GM18951 (cell line): ENCODE results near the gene OGG1.

Experiments used
- POLR2A ChIP-seq: IDR thresholded peaks from 4 replicates; pipeline ENCODE4 v1.6.1; 2011; ENCODE audit warnings: mild to moderate bottlenecking; ENCODE audit not compliant: insufficient read length, insufficient read depth; ENCODE audit errors: extremely low read depth
- in situ Hi-C: fragments of 300-500 bp; cut with MboI; formaldehyde crosslinking; loops from one replicate; pipeline ENCODE4 v1.12.0; 2022; ENCODE audit warnings: low sequenced_read_pairs, mixed read lengths, inconsistent platforms; ENCODE audit not compliant: unreplicated experiment

The OGG1 gene

DNA sequence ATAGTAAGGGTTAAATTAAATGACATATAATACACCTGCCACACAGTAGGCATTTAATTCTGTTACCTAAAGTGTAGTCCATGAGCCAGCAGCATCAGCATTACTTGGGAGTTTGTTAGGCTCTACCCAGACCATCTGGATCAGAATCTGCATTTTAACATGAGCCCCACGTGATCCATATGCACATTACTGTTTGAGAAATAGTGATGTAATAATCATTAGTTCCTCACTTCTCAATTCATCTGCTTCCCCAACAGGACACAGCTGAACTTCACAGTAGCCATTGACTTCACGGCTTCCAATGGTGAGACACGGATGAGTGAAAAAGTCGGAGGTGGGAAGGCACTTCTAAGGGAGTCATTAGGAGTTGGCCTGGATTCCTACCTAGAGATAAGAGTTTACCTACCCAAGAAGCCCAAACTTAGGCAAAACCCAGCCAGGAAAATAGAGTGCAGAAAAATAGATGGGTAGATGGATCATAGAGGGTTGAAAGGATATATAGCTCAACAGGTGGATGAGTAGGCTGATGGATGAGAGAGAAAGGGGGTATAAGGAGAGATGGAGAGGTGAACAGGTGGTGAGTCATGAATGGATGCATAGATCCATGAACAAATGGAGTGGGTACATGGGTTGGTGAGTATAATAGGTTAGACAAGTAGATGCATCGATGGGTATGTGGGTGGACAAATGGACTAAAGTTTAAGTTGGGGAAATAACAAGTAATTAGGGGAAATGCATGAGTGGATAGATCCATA, 32.8 kb upstream of the OGG1 start:
- no peak for TF ChIP-seq POLR2A
- in situ Hi-C loops = no loop called here

DNA sequence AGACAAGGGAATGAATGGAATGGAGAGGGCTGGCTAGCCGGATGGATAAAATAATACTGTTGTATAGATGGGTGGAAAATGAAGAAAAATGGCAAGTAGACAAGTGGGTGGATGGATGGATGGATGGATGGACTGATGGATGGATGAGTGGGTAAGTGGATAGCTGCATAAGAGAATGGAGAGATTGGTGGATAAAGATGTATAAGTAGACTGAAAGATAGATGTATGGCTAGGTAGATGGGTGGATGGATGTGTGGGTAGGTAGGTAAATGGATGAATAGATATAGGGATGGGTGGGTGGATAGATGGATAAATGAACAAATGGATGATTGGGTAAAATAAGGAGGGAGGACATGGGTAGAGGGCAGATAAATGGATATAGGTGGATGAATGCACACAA, 32.2 kb upstream of the OGG1 start:
- no peak for TF ChIP-seq POLR2A
- in situ Hi-C loops = no loop called here

DNA sequence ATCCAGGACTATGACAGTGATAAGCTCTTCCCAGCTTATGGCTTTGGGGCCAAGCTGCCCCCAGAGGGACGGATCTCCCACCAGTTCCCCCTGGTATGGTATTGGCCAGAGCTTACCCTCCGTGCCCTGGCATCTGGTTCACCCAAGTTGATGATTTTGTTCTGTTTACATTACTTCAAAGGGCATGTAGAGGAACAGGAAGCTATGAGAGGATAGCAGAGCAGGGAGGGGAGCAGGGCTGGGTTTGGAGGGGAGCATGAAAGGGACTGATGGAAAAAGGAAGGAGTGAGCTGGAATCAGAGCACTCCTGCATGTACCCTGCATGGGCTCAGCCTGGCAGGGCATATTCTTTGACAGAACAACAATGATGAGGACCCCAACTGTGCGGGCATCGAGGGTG, 31.6 kb upstream of the OGG1 start:
- TF ChIP-seq POLR2A = no peak
- in situ Hi-C loops = no loop called here

DNA sequence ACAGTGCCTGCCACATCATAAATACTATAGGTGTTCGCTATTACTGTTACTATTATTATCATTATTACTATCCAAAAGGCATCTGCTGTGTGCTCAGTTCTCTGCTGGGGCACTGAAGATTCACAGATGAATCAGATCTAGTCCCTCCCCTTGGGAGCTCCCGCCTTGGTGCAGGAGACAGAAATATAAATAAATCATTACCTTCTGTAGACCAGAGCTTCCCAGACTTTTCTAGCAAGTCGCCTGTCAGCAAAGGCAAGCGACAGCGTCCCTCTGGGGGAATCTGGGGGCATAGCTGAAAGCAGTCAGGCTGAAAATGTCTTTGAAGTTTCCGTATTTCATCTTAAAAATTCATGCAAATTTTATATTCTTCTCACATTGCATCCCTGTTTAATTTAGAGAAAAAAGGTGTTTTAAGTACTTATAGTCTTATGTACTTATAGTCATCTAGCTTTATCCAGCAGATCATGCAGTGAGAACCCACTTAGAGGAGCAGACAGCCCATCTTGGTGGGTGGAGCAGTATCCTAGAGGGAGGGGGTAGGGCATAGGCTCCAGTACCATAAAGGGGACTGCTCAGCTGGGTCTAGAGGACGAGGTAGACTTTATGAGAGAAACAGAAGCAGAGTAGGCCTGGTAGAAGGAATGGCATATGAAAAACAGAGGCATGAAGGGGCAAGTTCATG, 28.6 kb upstream of the OGG1 start:
- no peak for TF ChIP-seq POLR2A
- in situ Hi-C loops = no loop called here

DNA sequence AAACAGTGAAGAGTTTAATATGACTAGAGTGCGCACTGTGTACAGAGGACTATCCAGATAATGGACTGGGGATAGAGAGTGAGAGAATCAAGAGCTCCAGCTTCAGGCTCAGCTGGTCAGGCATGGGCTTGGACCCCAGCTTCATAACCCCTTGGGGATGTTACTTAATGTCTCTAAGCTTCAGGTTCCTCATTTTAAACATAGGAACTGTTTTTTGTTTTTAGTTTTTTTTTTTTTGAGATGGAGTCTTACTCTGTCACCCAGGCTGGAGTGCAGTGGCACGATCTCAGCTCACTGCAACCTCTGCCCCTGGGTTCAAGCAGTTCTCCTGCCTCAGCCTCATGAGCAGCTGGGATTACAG, 28.1 kb upstream of the OGG1 start:
- in situ Hi-C loops = no loop called here
- no peak for TF ChIP-seq POLR2A

DNA sequence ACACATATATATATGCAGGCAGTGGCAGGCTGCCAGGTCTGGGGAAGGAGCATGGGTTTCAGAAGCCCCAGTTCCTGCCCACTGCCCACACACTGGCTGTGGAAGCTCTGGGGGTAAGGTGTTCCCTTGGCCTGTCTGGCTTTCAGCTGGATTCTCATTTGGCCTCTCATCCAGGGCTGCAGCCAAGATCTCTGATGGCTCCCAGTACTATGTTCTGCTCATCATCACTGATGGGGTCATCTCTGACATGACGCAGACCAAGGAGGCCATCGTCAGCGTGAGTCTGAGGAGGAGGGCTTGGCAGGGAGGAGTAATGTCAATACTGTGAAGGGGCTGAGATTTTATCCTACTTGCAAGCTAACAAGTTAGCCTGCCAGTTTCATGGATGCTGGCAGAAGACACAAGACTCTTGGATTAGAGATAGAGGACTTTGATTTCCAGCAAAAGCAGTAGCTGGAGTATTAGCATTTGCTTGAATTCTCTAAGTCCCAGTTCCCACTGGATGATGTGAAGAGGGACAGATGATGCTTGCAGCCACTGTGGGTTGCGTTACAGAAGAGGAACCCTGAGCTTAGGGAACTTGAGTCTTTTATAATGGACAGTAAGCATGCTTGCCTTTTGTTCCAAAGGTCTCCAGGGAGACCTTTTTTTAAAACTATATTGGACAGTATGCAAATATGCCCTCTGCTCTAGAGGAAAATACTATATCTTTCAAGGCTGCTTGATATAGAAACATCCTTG, 23.8 kb upstream of the OGG1 start:
- in situ Hi-C loops = no loop called here

DNA sequence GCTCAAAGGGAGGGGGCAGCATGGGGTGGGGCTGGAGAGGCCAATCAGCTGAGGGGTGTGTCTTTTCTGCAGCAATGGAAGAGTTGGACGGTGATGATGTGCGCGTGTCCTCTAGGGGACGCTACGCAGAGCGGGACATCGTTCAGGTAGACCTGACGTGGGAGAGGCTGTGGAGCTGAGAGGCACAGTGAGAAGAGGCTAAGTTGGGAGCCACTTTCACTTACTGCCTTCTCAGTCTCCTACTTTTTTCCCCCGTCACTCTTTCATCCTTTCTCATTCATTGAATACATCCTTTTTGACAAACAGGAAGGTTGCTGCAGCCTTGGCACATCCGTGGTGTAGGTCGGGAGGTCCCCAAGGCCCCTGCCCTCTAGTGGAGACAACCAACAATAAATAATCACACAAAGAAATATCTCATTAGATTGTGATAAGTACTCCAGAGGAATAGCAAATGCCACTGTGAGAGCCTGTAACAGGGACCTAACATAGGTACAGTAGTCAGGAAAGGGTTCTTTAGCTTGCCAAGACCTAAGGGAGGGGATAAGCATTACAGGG, 22.6 kb upstream of the OGG1 start:
- in situ Hi-C loops = no loop called here
- no peak for TF ChIP-seq POLR2A

More for the DNA sequence above, 23.8 kb upstream of the OGG1 start:
- TF ChIP-seq POLR2A = no peak

DNA sequence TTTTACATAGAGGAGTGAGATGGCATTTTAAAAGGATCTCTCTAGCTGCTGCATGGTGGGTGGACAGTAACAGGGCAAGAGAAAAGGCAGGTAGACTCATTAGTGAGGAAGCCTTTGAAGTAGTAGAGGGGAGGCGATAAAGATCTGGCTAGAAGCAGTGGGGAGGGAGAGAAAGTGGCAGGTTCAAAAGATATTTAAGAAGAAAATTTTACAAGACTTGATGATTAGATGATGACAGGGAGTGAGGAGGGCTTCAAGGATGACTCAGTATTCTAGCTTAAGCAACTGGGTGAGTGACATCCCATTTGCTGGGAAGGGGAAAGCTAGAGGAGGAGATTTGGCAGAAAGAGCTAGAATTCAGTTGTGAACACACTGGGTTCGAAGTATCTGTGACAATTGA, 22.0 kb upstream of the OGG1 start:
- no peak for TF ChIP-seq POLR2A
- in situ Hi-C loops = no loop called here

DNA sequence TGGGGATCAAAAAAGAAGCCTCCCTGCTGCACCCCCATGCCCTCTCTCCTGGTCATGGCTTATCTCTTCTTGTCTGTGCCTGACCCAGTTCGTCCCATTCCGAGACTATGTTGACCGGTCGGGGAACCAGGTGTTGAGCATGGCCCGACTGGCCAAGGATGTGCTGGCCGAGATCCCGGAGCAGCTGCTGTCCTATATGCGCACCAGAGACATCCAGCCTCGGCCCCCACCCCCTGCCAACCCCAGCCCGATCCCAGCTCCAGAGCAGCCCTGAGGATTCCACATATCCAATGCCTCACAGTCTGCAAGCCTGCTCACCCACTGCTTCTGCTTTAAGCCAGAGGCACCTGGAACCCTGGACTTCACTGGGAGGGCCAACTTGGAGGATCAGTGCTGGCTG, 20.3 kb upstream of the OGG1 start:
- in situ Hi-C loops = no loop called here

DNA sequence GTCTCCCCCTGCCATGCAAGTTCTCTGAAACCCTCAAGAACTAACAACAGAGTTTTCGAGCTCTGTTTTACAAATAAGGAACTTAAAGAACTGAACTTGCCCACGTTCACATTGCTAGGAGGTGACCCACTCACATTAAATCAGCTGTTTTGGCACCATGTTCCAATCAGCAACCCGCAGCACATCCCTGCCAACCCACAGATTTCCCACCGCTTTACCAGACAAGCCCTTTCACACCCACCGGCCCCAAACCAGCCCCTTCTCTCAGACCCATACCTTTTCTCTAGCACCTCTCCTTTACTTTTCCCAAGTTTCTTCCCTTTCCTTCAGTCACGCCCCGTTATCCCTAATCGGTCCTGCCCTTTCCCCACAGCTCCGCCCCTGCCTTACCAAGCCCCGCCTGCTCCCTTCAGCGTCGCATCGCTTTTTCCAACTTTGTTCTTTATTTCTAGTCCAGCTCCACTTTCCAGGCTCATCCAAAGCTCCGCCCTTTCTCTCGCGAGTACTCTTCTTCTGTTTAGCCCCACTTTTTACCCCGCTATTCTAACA, 19.0 kb upstream of the OGG1 start:
- in situ Hi-C loops = no loop called here
- no peak for TF ChIP-seq POLR2A

More for the DNA sequence above, 20.3 kb upstream of the OGG1 start:
- TF ChIP-seq POLR2A = no peak

DNA sequence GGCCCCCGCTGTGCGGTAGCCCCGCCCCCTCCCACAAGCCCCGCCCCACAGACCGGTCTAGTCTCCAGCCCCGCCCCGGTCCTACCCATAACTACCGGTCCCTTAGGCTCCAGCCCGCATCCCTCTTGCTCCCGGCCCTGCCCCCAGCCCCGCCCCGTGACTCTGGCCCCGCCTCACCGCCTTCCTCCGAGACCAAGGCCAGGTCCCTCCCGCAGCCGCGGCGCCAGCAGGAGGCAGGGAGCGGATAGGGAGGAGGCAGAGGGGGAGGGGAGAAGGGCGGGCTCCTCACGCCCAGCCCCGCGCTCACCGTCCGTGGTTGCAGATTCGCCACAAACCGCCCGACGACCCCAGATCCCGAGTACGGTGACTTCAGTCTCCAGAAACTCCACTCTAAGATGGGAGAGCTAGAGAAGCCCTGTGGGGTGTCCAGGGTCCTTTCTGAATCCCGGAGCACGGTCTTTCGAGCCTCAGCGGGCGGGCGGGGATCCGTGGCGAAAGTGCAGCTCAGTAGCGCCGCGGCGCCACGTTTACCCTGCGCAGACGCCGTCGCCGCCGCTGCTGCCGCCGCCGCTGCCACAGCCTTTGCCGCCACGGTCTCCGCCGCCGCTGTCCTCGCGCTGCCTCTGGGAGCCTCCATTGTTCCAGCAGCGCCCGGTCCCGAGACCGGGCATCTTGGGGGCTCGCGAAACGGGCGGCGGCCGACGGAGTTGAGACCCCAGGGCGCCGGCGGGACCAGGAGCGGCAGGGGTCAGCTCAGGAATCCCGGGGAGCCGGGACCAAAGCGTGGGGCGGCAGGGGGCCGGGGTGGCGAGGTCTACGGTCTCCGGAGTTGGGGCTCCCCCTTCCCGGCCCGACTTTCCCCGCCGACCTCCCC, 18.3 kb upstream of the OGG1 start, which contains the start of gene BRPF1:
BRPF1 (plus strand) TSS at position 530 of the 874 bp plus-strand sequence. CDS start 2,406 bp downstream, outside the sequence.
- TF ChIP-seq POLR2A = peak; percentile 85

DNA sequence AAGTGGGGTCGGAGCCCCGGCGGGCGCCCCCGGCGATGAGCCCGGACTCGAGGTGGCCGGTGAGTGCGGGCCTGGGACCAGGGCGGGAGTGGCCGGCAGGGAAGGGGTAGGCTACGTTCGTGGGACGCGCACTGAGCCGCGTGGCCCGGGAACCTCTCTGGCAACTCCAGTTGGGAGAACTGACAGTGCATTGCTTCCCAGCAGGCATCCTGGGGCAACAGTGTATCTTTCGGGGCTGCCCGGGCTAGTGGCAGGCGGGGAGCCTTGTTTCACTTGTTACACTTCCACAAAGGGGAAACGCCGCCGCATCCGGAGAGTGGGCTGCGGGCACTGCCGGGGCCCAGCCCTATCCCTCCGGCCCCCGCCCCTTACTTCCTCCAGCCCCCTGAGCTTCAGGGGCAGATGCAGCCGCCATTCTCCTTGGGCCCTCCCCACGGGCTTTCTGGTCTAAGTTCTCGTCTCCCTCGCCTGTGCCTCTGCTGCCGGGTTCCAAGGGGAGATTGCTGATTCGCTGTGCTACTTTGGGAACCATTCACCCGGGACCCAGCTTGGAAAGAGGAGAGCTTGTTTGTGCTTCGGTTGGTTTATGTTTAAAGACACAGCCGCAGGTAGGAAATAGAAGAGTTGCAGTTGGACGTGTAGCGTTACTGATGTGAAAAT, 17.5 kb upstream of the OGG1 start:
- in situ Hi-C loops = no loop called here
- TF ChIP-seq POLR2A = no peak

More for the DNA sequence above, 18.3 kb upstream of the OGG1 start, which contains the start of gene BRPF1:
- in situ Hi-C loops = no loop called here

DNA sequence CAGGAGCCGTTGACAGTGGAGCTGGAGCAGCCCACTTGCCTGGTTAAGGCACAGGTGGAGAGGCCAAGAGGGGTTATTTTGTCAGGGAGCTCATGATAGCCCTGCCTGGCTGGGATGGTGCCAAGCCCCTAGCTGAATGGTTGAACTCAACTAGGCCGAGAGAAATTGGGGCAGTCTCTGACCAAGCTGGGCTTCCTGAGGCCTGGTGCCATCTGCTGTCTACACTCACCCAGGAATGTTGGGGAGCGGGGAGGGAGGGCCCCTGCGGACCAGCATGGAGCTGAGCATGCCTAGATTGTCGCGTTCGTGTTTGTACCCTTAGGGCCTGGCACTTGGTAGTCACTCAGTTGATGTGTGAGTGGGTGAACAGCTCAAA, 17.0 kb upstream of the OGG1 start:
- in situ Hi-C loops = no loop called here
- no peak for TF ChIP-seq POLR2A
